GM21737 (cell line): ENCODE data around the gene BCL7A.
"Not testable (repeated sequence)": the region's sequence is repeated elsewhere in the genome, so short reads cannot be mapped to it uniquely, and the experiment has no call there.

Experiments
- ATAC-seq: cut with Tn5 transposase; IDR thresholded peaks from one replicate; pipeline ENCODE4 v1.9.1; 2021; ENCODE audit warnings: mild to moderate bottlenecking, moderate library complexity; ENCODE audit not compliant: unreplicated experiment

The BCL7A gene

GRCh38 chr12:122051231-122051876 is 29.7 kb downstream of the BCL7A start:
- ATAC-seq, result no peak

DNA sequence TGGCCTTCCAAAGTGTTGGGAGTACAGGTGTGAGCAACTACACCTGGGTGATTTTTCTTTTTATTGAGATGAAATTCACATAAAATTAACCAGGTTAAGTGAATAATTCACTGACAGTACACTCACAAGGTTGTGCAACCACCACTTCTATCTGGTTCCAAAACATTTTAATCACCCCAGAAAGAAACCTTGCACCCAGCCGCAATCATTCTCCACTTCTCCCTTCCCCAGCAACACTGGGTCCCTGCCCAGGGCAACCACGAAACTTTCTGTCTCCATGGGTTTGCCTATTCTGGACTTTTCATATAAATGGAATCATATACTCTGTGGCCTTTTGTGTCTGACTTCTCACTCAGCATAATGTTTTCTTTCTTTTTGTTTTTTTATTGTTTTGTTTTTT is 30.6 kb downstream of the BCL7A start:
- no peak for ATAC-seq

- no peak for ATAC-seq
These were observed 33.3 kb downstream of the BCL7A start for GRCh38 chr12:122054842-122055520.

DNA sequence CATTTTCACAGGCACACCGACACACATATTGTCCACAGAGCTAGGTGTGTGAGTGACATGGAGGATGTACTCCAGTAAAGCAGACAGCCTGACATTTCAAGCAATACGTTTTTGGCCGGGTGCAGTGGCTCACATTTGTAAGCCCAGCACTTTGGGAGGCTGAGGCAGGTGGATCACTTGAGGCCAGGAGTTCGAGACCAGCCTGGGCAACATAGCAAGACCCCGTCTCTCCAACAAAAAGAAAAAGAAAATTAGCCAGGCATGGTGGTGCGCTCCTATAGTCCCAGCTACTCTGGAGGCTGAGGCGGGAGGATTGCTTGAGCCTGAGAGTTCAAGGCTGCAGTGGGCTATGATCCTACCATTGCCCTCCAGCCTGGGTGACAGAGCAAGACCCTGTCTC is 34.7 kb downstream of the BCL7A start:
- not testable (repeated sequence) for ATAC-seq

- no peak for ATAC-seq
These were observed 35.5 kb downstream of the BCL7A start for GRCh38 chr12:122057007-122057735.

GRCh38 chr12:122057769-122058168 is 36.1 kb downstream of the BCL7A start:
- no peak for ATAC-seq

- no peak for ATAC-seq
These were observed 37.0 kb downstream of the BCL7A start for GRCh38 chr12:122058549-122059149.

DNA sequence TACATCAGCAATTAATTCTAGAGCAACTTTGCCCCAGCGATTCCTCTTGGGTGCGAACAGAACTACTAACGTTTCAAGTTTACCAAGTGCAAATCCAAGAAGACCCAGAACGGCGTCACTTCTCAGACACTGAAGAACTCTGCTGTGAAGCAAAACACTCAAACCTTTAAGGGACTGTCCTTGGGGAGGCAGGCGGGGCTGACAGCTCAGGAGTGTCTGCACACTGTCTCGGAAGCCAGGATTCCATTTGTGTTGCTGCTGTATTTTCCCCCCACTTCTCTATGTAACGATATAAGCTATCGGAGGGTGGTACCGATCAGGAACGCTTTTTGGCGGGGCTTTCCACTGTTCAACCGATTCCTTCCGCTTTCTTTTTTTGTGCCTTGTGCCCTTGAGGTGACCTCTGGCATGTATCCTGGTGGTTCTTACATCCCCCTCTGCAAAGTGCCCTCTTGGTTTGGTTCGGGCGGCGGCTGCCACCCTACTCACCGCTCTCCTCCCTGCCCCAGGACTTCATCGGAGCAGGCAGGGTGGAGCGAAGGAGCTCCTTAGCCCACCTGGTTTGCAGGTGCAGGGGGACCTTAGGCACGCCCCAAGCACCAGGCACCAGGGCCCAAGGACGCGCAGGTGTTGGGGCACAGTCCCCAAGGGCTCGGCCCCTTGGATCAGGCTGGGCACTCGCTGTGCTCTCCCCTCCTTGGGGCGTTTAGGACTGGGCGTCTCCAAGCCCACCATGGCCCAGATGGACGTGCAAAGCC is 37.7 kb downstream of the BCL7A start:
- ATAC-seq, result no peak

DNA sequence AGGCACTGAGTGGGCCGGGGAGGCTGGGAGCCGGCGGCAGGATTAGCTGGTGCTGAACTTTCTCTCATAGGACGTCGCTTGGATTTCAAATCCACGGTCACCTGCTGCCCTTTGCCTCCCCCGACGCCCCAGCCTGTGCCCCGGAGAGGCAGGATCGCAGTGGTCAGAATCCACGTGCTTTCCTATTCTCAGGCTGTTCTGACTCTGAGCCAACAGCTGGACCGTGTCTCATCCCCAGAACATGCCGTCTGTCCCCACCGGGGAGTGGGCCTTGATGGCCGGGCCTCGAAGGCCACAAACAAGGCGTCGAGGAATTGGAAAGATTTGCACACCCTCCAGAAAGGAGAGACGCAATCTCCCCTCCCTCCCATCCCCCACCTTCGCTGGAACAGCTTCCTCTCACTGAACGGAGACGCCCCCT is 38.4 kb downstream of the BCL7A start:
- ATAC-seq, result no peak

DNA sequence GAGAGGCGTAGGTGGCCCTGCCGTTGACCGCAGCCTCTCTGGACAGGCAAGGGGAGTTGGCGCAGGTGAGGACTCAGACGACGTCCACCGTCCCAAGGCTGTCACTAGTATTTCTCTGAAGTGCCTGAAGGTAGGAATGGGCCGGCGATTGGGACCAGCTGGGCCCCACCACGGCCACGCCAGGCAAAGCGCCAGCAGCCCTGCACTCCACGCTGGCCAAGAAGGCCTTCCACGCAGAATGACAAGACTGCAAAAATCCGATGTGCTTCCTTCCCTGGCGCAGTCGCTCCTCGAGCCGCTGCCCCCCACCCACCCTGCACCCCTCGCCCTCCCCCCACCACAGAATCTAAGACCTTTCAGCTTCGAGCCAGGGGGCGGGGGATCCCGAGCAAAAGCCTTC is 39.6 kb downstream of the BCL7A start:
- no peak for ATAC-seq

GRCh38 chr12:122062832-122063693 is 41.4 kb downstream of the BCL7A start:
- no peak for ATAC-seq

DNA sequence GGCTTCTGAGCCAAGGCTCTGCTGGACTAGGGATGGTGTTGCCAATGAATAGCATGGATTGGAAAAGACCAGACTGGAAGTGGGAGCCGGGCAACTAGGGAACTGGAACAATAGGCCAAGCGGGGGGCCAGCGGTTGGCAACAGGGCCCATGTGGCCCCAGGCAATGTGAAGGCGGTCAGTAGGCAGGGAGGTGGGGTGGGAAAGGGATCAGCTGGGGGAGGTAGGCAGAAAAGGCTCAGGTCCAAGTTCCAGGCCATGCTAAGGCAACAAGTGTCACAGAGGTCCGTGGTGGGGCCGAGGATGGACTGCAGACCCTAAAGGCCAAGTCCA is 42.0 kb downstream of the BCL7A start:
- no peak for ATAC-seq

DNA sequence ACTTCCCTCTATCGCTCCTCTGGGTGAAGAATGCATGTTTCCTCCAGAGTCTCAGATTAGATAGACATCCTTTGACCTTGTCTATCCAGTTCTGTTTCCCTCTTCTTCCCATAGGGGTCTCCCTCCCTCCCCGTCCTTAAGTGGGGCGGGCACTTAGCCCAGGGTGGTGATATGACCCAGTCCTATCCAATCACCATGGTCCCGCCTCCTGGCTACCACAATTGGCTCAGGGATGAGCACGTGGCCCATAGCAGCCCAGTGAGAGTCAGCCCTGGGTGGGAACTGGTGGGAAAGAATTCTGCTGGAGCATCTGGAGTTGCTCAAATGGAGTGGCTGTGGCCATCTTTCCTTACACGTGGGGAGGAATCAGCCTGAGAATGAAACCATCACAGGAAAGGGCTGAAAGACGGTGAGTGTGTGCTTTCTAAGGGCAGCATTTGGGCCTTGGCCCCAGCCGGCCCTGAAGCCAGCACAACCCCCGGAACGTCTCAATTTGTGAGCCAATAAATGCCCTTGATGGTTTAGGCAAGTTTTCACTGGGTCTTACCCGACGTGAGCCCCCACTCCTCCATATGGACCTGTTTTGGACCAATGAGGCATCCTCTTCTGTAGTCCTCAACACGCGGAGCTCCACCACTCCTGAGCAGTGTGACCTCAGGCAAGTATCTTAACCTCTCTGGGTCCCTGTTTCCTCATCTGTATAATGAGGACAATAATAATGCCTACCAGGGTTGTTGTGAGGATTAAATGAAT is 42.5 kb downstream of the BCL7A start:
- ATAC-seq, result no peak

DNA sequence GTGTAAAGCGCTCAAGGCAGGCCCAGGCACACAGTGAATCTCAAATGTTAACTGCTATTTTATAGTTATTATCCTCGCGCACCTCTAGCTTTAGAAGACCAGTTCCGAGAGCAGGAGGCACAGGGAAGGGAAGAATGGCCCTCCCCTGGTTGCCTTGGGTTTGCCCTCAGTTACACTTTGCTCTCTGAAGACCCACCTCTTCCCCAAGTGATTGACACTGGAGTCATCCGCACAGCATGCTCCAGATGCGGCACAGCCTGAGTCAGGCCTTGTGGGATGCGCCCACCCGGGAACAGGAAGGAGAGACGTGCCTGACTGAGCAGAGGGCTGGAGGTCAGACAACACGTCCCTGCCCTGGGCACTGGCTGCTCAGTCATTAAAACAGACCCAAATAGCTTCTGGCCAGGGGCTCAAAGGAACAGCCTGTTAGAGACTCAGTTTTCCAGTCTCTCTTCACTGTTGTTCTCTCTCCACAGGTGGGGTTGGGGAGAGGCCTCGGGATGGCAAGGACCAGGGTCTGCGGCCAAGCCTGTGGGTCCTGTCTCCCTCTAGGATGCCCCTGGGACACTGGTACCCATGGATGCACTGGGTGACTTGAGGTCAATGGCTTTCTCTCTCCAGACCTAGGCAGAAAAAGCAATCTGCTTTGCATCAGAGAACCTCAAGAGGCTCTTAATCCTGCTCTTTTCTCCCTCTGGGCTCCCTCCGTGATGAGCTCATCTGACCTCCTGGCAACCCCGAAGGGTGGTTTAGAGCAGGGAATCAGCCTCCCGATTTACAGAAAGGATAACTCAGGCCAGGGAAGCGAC is 43.3 kb downstream of the BCL7A start:
- ATAC-seq, result no peak

GRCh38 chr12:122067548-122067947 is 45.9 kb downstream of the BCL7A start:
- ATAC-seq, result peak; percentile 14

- ATAC-seq, result peak; percentile 90
These were observed 46.3 kb downstream of the BCL7A start for GRCh38 chr12:122067966-122068365.

GRCh38 chr12:122072031-122072970 is 50.6 kb downstream of the BCL7A start:
- no peak for ATAC-seq
